WTC11 (cell line): ENCODE results near the gene JADE3.
A peak's percentile ranks its signal among the peaks of the same experiment; 100 is the strongest.

Source experiments
- CBFB ChIP-seq: sonication (generic); formaldehyde crosslinking; IDR thresholded peaks from 2 replicates; pipeline ENCODE4 v1.8.1; 2022; ENCODE audit warnings: mild to moderate bottlenecking, low read depth, missing genetic modification reagents
- HMGA2 ChIP-seq: fragments of 250-450 bp; sonication (Bioruptor Pico); IDR thresholded peaks from 2 replicates; pipeline ENCODE4 v1.4.0; 2021; ENCODE audit warnings: mild to moderate bottlenecking, moderate library complexity
- JAZF1 ChIP-seq: fragments of 250-450 bp; sonication (Bioruptor Pico); IDR thresholded peaks from 2 replicates; pipeline ENCODE4 v1.9.0; 2021; ENCODE audit warnings: moderate library complexity, mild to moderate bottlenecking, inconsistent platforms
- NR3C1 ChIP-seq: sonication (generic); formaldehyde crosslinking; conservative IDR thresholded peaks from 2 replicates; pipeline ENCODE4 v1.8.1; 2023; ENCODE audit warnings: low read depth, mild to moderate bottlenecking, missing genetic modification reagents
- TEAD4 ChIP-seq: sonication (generic); formaldehyde crosslinking; IDR thresholded peaks from 2 replicates; pipeline ENCODE4 v1.8.0; 2022; ENCODE audit warnings: mild to moderate bottlenecking, missing genetic modification reagents
- ZNF317 ChIP-seq: sonication (generic); formaldehyde crosslinking; IDR thresholded peaks from 2 replicates; pipeline ENCODE4 v1.8.1; 2023; ENCODE audit warnings: low read depth, mild to moderate bottlenecking, moderate library complexity, missing genetic modification reagents, borderline replicate concordance
- TF ChIP-seq, protein P1 (sequence below): sonication (generic); formaldehyde crosslinking; IDR thresholded peaks from 2 replicates; pipeline ENCODE4 v1.8.1; 2023; ENCODE audit warnings: mild to moderate bottlenecking, missing genetic modification reagents, moderate library complexity
- TF ChIP-seq, protein P2 (sequence below): fragments of 200-600 bp; IDR thresholded peaks from 2 replicates; pipeline ENCODE4 v1.8.0; 2022; ENCODE audit warnings: antibody characterized with exemption
- TF ChIP-seq, protein P3 (sequence below): sonication (generic); formaldehyde crosslinking; IDR thresholded peaks from 2 replicates; pipeline ENCODE4 v1.8.0; 2023; ENCODE audit warnings: missing genetic modification reagents
- TF ChIP-seq, protein P4 (sequence below): sonication (generic); formaldehyde crosslinking; conservative IDR thresholded peaks from 2 replicates; pipeline ENCODE4 v1.8.1; 2023; ENCODE audit warnings: mild to moderate bottlenecking, low read depth, missing genetic modification reagents, moderate library complexity

DNA sequence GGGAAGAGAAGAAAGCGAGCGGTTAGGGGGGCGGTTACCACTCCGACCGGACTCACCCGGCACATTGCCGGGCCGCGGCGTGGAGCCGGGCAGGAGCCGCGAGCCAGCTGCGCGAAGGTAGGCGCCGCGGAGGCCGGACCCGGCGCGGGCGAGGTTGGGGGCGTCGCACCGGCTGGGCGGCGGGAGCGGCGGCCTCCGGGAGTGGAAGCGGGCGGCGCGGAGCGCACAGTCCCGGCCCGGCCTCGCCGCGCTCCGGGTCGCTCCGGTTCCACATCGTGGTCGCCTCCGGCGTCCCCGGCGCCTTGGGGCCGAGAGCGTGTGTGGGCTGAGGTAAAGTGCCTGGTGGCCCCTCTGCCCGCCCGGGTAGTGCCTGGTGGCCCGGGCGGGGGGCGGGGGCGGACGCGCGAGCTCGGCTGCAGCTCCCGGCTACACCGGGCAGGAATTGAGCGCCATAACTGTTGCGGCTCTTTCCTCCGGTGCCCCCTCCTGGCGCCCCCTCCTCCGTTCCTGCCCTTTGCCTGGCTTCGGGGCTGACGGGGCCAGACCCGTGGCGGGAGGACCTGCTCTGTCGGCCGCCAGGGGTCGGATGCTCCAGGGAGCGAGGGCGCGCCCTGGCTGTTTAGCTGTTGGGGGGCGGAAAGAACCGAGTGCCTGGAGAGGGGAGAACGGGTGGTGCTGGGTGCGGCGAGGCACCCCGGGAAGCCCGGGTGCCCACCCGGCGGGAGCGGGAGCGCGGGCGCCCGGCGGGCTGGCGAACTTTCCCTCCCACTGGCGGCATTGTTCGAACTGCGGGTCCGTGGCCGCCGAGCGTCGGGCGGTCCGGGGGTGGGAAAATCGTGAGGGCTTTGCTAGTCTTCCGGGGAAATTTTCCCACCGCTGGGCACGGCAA is 626 bp downstream of the JADE3 start:
- TF ChIP-seq, protein P1, sequence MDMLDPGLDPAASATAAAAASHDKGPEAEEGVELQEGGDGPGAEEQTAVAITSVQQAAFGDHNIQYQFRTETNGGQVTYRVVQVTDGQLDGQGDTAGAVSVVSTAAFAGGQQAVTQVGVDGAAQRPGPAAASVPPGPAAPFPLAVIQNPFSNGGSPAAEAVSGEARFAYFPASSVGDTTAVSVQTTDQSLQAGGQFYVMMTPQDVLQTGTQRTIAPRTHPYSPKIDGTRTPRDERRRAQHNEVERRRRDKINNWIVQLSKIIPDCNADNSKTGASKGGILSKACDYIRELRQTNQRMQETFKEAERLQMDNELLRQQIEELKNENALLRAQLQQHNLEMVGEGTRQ (CRISPR knock-in tag): no peak
- TF ChIP-seq, protein P2, sequence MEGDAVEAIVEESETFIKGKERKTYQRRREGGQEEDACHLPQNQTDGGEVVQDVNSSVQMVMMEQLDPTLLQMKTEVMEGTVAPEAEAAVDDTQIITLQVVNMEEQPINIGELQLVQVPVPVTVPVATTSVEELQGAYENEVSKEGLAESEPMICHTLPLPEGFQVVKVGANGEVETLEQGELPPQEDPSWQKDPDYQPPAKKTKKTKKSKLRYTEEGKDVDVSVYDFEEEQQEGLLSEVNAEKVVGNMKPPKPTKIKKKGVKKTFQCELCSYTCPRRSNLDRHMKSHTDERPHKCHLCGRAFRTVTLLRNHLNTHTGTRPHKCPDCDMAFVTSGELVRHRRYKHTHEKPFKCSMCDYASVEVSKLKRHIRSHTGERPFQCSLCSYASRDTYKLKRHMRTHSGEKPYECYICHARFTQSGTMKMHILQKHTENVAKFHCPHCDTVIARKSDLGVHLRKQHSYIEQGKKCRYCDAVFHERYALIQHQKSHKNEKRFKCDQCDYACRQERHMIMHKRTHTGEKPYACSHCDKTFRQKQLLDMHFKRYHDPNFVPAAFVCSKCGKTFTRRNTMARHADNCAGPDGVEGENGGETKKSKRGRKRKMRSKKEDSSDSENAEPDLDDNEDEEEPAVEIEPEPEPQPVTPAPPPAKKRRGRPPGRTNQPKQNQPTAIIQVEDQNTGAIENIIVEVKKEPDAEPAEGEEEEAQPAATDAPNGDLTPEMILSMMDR: 0 out of 2 replicates have a peak, but pooled peaks have one; percentile 24
- TF ChIP-seq TEAD4 (CRISPR knock-in tag) (no peak), HMGA2 (CRISPR knock-in tag) (no peak), ZNF317 (no peak), JAZF1 (CRISPR knock-in tag) (no peak), CBFB (CRISPR knock-in tag) (no peak), NR3C1 (CRISPR knock-in tag) (no peak)
- TF ChIP-seq, protein P3, sequence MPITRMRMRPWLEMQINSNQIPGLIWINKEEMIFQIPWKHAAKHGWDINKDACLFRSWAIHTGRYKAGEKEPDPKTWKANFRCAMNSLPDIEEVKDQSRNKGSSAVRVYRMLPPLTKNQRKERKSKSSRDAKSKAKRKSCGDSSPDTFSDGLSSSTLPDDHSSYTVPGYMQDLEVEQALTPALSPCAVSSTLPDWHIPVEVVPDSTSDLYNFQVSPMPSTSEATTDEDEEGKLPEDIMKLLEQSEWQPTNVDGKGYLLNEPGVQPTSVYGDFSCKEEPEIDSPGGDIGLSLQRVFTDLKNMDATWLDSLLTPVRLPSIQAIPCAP (CRISPR knock-in tag): no peak
- TF ChIP-seq, protein P4, sequence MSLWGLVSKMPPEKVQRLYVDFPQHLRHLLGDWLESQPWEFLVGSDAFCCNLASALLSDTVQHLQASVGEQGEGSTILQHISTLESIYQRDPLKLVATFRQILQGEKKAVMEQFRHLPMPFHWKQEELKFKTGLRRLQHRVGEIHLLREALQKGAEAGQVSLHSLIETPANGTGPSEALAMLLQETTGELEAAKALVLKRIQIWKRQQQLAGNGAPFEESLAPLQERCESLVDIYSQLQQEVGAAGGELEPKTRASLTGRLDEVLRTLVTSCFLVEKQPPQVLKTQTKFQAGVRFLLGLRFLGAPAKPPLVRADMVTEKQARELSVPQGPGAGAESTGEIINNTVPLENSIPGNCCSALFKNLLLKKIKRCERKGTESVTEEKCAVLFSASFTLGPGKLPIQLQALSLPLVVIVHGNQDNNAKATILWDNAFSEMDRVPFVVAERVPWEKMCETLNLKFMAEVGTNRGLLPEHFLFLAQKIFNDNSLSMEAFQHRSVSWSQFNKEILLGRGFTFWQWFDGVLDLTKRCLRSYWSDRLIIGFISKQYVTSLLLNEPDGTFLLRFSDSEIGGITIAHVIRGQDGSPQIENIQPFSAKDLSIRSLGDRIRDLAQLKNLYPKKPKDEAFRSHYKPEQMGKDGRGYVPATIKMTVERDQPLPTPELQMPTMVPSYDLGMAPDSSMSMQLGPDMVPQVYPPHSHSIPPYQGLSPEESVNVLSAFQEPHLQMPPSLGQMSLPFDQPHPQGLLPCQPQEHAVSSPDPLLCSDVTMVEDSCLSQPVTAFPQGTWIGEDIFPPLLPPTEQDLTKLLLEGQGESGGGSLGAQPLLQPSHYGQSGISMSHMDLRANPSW (CRISPR knock-in tag): no peak
